Inferior parietal cortex (tissue), 1 donor: ENCODE measurements around the gene SPANXC.
"Not testable (repeated sequence)": the region's sequence is repeated elsewhere in the genome, so short reads cannot be mapped to it uniquely, and the experiment has no call there.

Experiments used
- DNase-seq: peaks from one replicate; pipeline ENCODE4 v3.0.0-alpha.2; 2016; ENCODE audit errors: extremely low spot score

The SPANXC gene

DNA sequence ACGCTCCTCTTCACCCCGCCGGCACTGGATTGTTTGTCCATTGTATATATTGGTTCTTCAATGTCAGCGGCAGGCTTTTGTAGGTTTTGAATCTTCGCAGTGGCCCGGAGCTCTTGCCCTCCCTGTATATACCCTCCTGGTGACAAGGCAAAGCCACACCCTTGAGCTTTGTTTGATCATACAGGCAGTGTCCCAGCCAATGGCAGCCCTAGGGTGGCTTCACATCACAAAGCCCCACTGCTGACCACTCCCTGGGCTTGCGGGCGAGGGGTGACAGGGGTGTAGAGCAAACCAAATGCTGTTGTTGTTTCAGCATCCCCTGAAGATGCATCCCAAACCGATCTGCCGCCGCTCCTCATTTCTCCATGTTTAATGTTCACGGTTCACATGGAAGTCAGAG lies at the start of gene SPANXC:
TSS of gene SPANXC (minus strand) at position 101 of the 400 bp plus-strand sequence. CDS start at position 41, 60 bp downstream.
- DNase-seq: not testable (repeated sequence)

DNA sequence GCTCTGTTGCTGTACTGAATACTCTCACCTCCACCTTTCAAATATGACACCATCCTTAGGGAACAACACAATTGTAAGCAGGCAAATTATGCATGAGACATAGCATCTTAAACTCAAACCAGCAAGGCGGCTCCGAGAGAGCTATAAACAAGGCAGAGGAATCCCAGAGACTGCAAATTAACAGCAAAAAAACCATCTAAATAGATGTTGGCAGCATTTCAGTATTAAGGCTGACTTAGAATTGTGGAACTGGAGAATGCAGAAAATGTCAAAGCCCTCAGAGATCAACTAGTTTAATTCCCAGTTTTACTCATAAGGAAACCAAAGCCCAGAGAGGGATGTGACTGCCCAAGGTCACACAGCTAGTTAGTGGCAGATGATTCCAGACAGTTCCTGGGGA lies 37.2 kb upstream of the SPANXC start:
- DNase-seq: peak; percentile 5

DNA sequence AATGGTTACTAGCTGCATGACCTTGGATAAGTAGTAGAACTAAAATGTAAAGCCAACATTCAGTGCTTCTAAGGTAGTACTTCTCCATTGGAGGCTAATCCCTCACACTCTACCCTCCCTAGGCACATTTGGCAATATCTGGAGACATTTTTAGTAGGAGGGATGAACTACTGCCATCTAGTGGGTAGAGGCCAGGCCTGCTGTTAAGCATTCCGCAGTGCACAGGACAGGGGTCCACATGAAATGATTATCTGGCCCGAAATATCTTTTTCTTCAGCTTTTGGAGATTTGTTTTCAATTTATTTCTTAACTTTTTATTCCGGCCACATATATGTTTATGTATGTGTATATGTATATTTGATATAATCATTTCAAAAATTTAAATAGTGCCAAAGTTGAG lies 36.0 kb upstream of the SPANXC start:
- DNase-seq: peak; percentile 32

- no peak for DNase-seq
Observed at GRCh38 chrX:141258080-141258479, 15.8 kb upstream of the SPANXC start.

DNA sequence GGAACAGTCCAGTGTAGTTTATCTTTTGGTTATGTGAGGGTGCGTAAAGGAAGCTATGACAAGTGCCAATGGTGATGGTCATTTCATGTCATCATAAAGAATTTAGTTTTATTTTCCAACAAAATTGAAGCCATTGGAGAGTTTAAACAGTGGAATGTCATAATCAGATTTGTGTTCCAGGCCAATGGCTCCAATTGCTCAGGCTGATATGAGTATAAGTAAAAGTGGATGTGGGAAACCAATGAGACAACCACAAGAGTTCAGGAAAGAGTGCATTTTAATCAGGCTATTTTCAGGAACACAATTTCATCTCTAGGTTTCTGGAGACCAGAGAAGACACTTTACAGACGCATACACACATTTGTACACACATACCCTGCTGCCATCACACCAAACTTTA lies 20.7 kb downstream of the SPANXC start:
- no peak for DNase-seq

GRCh38 chrX:141220342-141221008 lies 21.8 kb downstream of the SPANXC start:
- no peak for DNase-seq

GRCh38 chrX:141214196-141214595 lies 28.1 kb downstream of the SPANXC start:
- no peak for DNase-seq

DNA sequence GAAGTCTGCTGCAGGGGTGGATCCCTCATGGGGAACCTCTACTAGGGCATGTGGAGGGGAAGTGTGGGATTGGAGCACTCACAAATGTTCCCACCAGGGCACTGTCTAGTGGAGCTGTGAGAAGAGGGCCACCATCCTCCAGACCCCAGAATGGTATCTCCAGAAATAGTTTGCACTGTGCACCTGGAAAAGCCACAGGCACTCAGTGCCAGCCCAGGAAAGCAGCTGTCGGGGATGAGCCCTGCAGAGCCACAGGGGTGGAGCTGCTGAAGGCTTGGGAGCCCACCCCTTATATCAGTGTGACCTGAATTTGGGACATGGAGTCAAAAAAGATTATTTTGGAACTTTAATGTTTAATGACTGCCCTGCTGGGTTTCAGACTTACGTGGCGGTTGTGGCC lies 40.4 kb downstream of the SPANXC start:
- no peak for DNase-seq
